Stimulated activated CD4-positive, alpha-beta T cell treated with anti-CD3 and anti-CD28 coated beads, Interleukin-1b, Interleukin-23, amount 100 ng/mL, for 24 hours (primary cell): ENCODE data around the gene RCAN2.
"Not testable (repeated sequence)": the region's sequence is repeated elsewhere in the genome, so short reads cannot be mapped to it uniquely, and the experiment has no call there.

ENCODE experiments used
- DNase-seq, 4 experiments: peaks; one replicate each; pipeline ENCODE4 v3.0.0-alpha.2; 2020; ENCODE audit warnings: low read depth in 4 of 4, low spot score in 1 of 4

The RCAN2 gene

GRCh38 chr6:46440641-46441040, 50.6 kb downstream of the RCAN2 start:
- no peak for DNase-seq

- DNase-seq, result no peak
Measured at GRCh38 chr6:46440141-46440540, 51.1 kb downstream of the RCAN2 start.

GRCh38 chr6:46438245-46438644, 53.0 kb downstream of the RCAN2 start:
- DNase-seq, result no peak

- DNase-seq, result no peak
Measured at GRCh38 chr6:46437671-46438221, 53.5 kb downstream of the RCAN2 start.

- no peak for DNase-seq
Measured at GRCh38 chr6:46422619-46423018, 68.6 kb downstream of the RCAN2 start.

GRCh38 chr6:46421939-46422338, 69.3 kb downstream of the RCAN2 start:
- no peak for DNase-seq

- no peak for DNase-seq
Measured at GRCh38 chr6:46420921-46421638, 70.2 kb downstream of the RCAN2 start.

GRCh38 chr6:46419576-46420002, 71.7 kb downstream of the RCAN2 start:
- DNase-seq, result peak in 1 of 4 experiments; percentile 6

- no peak for DNase-seq
Measured at GRCh38 chr6:46414398-46414797, 76.9 kb downstream of the RCAN2 start.

GRCh38 chr6:46412662-46413061, 78.6 kb downstream of the RCAN2 start:
- no peak for DNase-seq

- no peak for DNase-seq
Measured at GRCh38 chr6:46411456-46412197, 79.6 kb downstream of the RCAN2 start.

GRCh38 chr6:46410334-46410953, 80.8 kb downstream of the RCAN2 start:
- no peak for DNase-seq

GRCh38 chr6:46407776-46408530, 83.3 kb downstream of the RCAN2 start:
- no peak for DNase-seq

- DNase-seq, result no peak
Measured at GRCh38 chr6:46407246-46407645, 84.0 kb downstream of the RCAN2 start.

- not testable (repeated sequence) for DNase-seq
Measured at GRCh38 chr6:46405620-46406180, 85.5 kb downstream of the RCAN2 start.

GRCh38 chr6:46400898-46401297, 90.4 kb downstream of the RCAN2 start:
- DNase-seq, result no peak

GRCh38 chr6:46395530-46395929, 95.7 kb downstream of the RCAN2 start:
- DNase-seq, result no peak

- no peak for DNase-seq
Measured at GRCh38 chr6:46393940-46394337, 97.3 kb downstream of the RCAN2 start.

GRCh38 chr6:46393161-46393939, 97.9 kb downstream of the RCAN2 start:
- no peak for DNase-seq

GRCh38 chr6:46392294-46392693, 99.0 kb downstream of the RCAN2 start:
- DNase-seq, result no peak
